ENCODE data around the gene USP54.

DNA sequence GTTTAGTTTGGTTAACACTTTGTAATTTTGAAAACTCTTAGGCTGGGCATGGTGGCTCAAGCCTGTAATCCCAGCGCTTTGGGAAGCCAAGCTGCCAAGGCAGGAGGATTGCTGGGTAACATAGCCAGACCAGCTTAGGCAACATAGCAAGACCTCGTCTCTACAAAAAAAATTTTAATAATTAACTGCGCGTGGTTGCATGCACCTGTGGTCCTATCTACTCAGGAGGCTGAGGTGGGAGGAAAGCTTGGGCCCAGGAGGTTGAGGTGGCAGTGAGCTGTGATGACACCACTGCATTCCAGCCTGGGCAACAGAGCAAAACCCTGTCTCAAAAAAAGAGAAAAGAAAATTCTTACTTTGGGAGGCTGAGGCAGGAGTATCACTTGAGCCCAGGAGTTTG lies 31.9 kb upstream of the USP54 start:
- TF ChIP-seq, protein P1, sequence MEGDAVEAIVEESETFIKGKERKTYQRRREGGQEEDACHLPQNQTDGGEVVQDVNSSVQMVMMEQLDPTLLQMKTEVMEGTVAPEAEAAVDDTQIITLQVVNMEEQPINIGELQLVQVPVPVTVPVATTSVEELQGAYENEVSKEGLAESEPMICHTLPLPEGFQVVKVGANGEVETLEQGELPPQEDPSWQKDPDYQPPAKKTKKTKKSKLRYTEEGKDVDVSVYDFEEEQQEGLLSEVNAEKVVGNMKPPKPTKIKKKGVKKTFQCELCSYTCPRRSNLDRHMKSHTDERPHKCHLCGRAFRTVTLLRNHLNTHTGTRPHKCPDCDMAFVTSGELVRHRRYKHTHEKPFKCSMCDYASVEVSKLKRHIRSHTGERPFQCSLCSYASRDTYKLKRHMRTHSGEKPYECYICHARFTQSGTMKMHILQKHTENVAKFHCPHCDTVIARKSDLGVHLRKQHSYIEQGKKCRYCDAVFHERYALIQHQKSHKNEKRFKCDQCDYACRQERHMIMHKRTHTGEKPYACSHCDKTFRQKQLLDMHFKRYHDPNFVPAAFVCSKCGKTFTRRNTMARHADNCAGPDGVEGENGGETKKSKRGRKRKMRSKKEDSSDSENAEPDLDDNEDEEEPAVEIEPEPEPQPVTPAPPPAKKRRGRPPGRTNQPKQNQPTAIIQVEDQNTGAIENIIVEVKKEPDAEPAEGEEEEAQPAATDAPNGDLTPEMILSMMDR (IDR thresholded peaks at IDR 0.05), result no peak
- no peak for TF ChIP-seq EP300 (IDR thresholded peaks at IDR 0.05)

Measured in ovary (tissue), 3 donors.